Vagina (tissue), 2 donors: Measurements from ENCODE around the gene PARK7.

Source experiments
- POLR2A ChIP-seq, 2 donors: fragments of 450-650 bp; IDR thresholded peaks; one replicate each; pipeline ENCODE4 v1.6.1; 2017; ENCODE audit warnings: antibody characterized with exemption in 2 of 2, mild to moderate bottlenecking in 2 of 2, moderate library complexity in 2 of 2
- TF ChIP-seq, protein P1 (sequence below), 3 experiments: fragments of 450-650 bp in 2 of 3; fragments of 200-600 bp in 1 of 3; sonication (generic) in 1 of 3; IDR thresholded peaks; one replicate each; pipeline ENCODE4 v1.5.1; 2017 to 2019; ENCODE audit warnings: antibody characterized with exemption in 3 of 3, mild to moderate bottlenecking in 2 of 3, moderate library complexity in 2 of 3

- TF ChIP-seq, protein P1, sequence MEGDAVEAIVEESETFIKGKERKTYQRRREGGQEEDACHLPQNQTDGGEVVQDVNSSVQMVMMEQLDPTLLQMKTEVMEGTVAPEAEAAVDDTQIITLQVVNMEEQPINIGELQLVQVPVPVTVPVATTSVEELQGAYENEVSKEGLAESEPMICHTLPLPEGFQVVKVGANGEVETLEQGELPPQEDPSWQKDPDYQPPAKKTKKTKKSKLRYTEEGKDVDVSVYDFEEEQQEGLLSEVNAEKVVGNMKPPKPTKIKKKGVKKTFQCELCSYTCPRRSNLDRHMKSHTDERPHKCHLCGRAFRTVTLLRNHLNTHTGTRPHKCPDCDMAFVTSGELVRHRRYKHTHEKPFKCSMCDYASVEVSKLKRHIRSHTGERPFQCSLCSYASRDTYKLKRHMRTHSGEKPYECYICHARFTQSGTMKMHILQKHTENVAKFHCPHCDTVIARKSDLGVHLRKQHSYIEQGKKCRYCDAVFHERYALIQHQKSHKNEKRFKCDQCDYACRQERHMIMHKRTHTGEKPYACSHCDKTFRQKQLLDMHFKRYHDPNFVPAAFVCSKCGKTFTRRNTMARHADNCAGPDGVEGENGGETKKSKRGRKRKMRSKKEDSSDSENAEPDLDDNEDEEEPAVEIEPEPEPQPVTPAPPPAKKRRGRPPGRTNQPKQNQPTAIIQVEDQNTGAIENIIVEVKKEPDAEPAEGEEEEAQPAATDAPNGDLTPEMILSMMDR (IDR thresholded peaks at IDR 0.05), result no peak
- TF ChIP-seq POLR2A (IDR thresholded peaks at IDR 0.05), result no peak
Measured at GRCh38 chr1:8021676-8022266, 60.3 kb downstream of the PARK7 start.
